MCF 10A (cell line): ENCODE data around the gene HYAL4. TPM values are rescaled to one million over a fixed set of nuclear protein-coding genes. Genes with fewer than 3 reads are reported as not detected.

Experiments used
- BruUV-seq: library from RNA; stranded (reverse); fragments of 400-500 nt; replicated peaks from 2 replicates; lab custom pipeline; 2021; lab: Mats Ljungman, UMichigan
- CTCF ChIA-PET: fragments of 300-600 bp; sonication (Branson Sonifier 250); formaldehyde crosslinking; extraction: SDS; loops from one replicate; lab custom pipeline; 2021; ENCODE audit warnings: antibody characterized with exemption, inconsistent platforms; lab: Yijun Ruan, JAX
- POLR2A ChIA-PET: fragments of 300-600, 350-650 bp; sonication (Branson Sonifier 250); formaldehyde crosslinking; extraction: SDS; loops from one replicate; lab custom pipeline; 2020; ENCODE audit warnings: antibody characterized with exemption, inconsistent platforms; lab: Yijun Ruan, JAX
- DNase-seq: peaks from one replicate; pipeline ENCODE4 v3.0.0-alpha.2; 2018; ENCODE audit not compliant: unreplicated experiment
- H3K27ac Mint-ChIP-seq: one replicate; pipeline ENCODE4 v1.8.0; 2022; ENCODE audit warnings: mild to moderate bottlenecking, low read depth, mixed read lengths; ENCODE audit not compliant: unreplicated experiment
- H3K27me3 Mint-ChIP-seq: one replicate; pipeline ENCODE4 v1.8.0; 2022; ENCODE audit warnings: mixed read lengths; ENCODE audit not compliant: insufficient read depth, unreplicated experiment
- H3K36me3 Mint-ChIP-seq: one replicate; pipeline ENCODE4 v1.8.0; 2022; ENCODE audit warnings: mild to moderate bottlenecking, moderate library complexity, mixed read lengths; ENCODE audit not compliant: insufficient read depth, unreplicated experiment
- H3K4me1 Mint-ChIP-seq: one replicate; pipeline ENCODE4 v1.8.0; 2022; ENCODE audit warnings: mixed read lengths; ENCODE audit not compliant: insufficient read depth, unreplicated experiment
- H3K4me3 Mint-ChIP-seq: one replicate; pipeline ENCODE4 v1.8.0; 2022; ENCODE audit warnings: mild to moderate bottlenecking, moderate library complexity, mixed read lengths; ENCODE audit not compliant: unreplicated experiment
- H3K9me3 Mint-ChIP-seq: one replicate; pipeline ENCODE4 v1.8.0; 2022; ENCODE audit warnings: mixed read lengths; ENCODE audit not compliant: unreplicated experiment
- CTCF ChIP-seq: fragments of 200-600 bp; IDR thresholded peaks from one replicate; pipeline ENCODE4 v1.8.0; 2022; ENCODE audit warnings: antibody characterized with exemption, mild to moderate bottlenecking; ENCODE audit not compliant: unreplicated experiment
- intact Hi-C: fragments of 100-400 bp; cut with micrococcal nuclease; formaldehyde crosslinking; loops from 2 replicates; pipeline ENCODE4 v1.14.1; 2022
- total RNA-seq: library from RNA; stranded (reverse); gene quantifications from 2 replicates; pipeline ENCODE4 v1.2.3, GENCODE V29; 2022

The HYAL4 gene
- total RNA-seq, 1 experiment from 2014 or later = not detected

GRCh38 chr7:123797673-123798531 lies 47.1 kb upstream of the HYAL4 start:
- peak overlapping the region; percentile 94 for H3K27ac Mint-ChIP-seq
- intact Hi-C loops = loop anchor here (1.0 to 10.0 kb wide), 12 partner anchors 27 to 1057 kb away; partner anchors contain the start of gene WASL
- CTCF ChIA-PET = interaction anchor here (0.6 to 5.8 kb wide), 40 partner anchors 9 to 1012 kb away, joined by 3 to 146 read pairs (median 4); partner anchors contain the start of genes GPR37 and WASL
- POLR2A ChIA-PET = interaction anchor here (0.6 to 4.7 kb wide), 26 partner anchors 9 to 1391 kb away, joined by 3 to 58 read pairs (median 4); partner anchors contain the start of genes NDUFA5 and WASL
- no peaks in the 10 kb centered on the region for H3K27me3 Mint-ChIP-seq
- peak; percentile 51 for TF ChIP-seq CTCF
- peak; percentile 95 for DNase-seq
- H3K4me3 Mint-ChIP-seq = peak overlapping the region; percentile 63
- no peaks in the 10 kb centered on the region for H3K36me3 Mint-ChIP-seq
- H3K9me3 Mint-ChIP-seq = no peaks in the 10 kb centered on the region
- no TSS peak for BruUV-seq
- H3K4me1 Mint-ChIP-seq = peaks cover 12% of the 10 kb centered on the region

GRCh38 chr7:123798532-123799188 lies 46.3 kb upstream of the HYAL4 start:
- POLR2A ChIA-PET = interaction anchor here (0.6 to 4.7 kb wide), 26 partner anchors 9 to 248 kb away, joined by 3 to 58 read pairs (median 4); partner anchors contain the start of gene WASL

GRCh38 chr7:123802249-123802648 lies 42.7 kb upstream of the HYAL4 start:
- Mint-ChIP-seq H3K36me3 (no peaks in the 10 kb centered on the region), H3K9me3 (no peaks in the 10 kb centered on the region), H3K27ac (no peak overlapping the region), H3K27me3 (no peaks in the 10 kb centered on the region), H3K4me3 (no peak overlapping the region), H3K4me1 (peaks cover 12% of the 10 kb centered on the region)
- no peak for TF ChIP-seq CTCF
- BruUV-seq = no TSS peak
- intact Hi-C loops = no loop called here
- ChIA-PET CTCF (interaction anchor here (0.6 kb wide), 1 partner anchor 44 kb away, joined by 3 read pairs; no protein-coding TSS in a partner anchor), POLR2A (interaction anchor here (0.7 kb wide), 2 partner anchors 38 to 66 kb away, joined by 3 read pairs; no protein-coding TSS in a partner anchor)
- DNase-seq = no peak

More at GRCh38 chr7:123798532-123799188, 46.3 kb upstream of the HYAL4 start:
- H3K27me3 Mint-ChIP-seq = no peaks in the 10 kb centered on the region
- peak overlapping the region; percentile 63 for H3K4me3 Mint-ChIP-seq
- BruUV-seq = no TSS peak
- H3K9me3 Mint-ChIP-seq = no peaks in the 10 kb centered on the region
- intact Hi-C loops = loop anchor here (1.0 to 10.0 kb wide), 10 partner anchors 28 to 1056 kb away; partner anchors contain the start of gene WASL
- peak overlapping the region; percentile 94 for H3K27ac Mint-ChIP-seq
- DNase-seq = no peak
- no peaks in the 10 kb centered on the region for H3K36me3 Mint-ChIP-seq
- CTCF ChIA-PET = interaction anchor here (0.6 to 5.8 kb wide), 26 partner anchors 8 to 739 kb away, joined by 3 to 146 read pairs (median 7); partner anchors contain the start of gene WASL
- H3K4me1 Mint-ChIP-seq = peaks cover 12% of the 10 kb centered on the region
- TF ChIP-seq CTCF = no peak
